Endodermal cell (in vitro differentiated cells): ENCODE data around the gene ANKDD1B. TPM values are rescaled to one million over a fixed set of nuclear protein-coding genes. Genes with fewer than 3 reads are reported as not detected.

ENCODE experiments used
- DNase-seq: peaks from one replicate; pipeline ENCODE4 v3.0.0-alpha.2; 2017
- H3K27ac ChIP-seq: 2 replicates; pipeline ENCODE4 v1.5.1; 2013; ENCODE audit warnings: mild to moderate bottlenecking, low read depth, low read length, moderate library complexity
- H3K27me3 ChIP-seq: 2 replicates; pipeline ENCODE4 v1.6.1; 2013; ENCODE audit warnings: mild to moderate bottlenecking, low read length, moderate library complexity; ENCODE audit not compliant: insufficient read depth, control insufficient read depth, poor library complexity, severe bottlenecking
- H3K36me3 ChIP-seq: 2 replicates; pipeline ENCODE4 v1.7.0; 2013; ENCODE audit warnings: mild to moderate bottlenecking, low read length, moderate library complexity; ENCODE audit not compliant: control insufficient read depth, insufficient read depth
- H3K4me1 ChIP-seq: one replicate; pipeline ENCODE4 v1.7.0; 2013; ENCODE audit warnings: low read length; ENCODE audit not compliant: control insufficient read depth, insufficient read depth
- H3K4me3 ChIP-seq: 2 replicates; pipeline ENCODE4 v1.5.1; 2013; ENCODE audit warnings: mild to moderate bottlenecking, low read length, moderate library complexity
- H3K9ac ChIP-seq: 2 replicates; pipeline ENCODE4 v1.6.1; 2013; ENCODE audit warnings: mild to moderate bottlenecking, low read length, moderate library complexity; ENCODE audit not compliant: poor library complexity, severe bottlenecking; ENCODE audit errors: extremely low read depth
- H3K9me3 ChIP-seq: 2 replicates; pipeline ENCODE4 v1.6.1; 2013; ENCODE audit warnings: mild to moderate bottlenecking, low read length, moderate library complexity; ENCODE audit not compliant: control insufficient read depth
- H3K27ac Mint-ChIP-seq: 2 replicates; pipeline ENCODE4 v1.8.0; 2020; ENCODE audit warnings: mixed read lengths
- H3K27me3 Mint-ChIP-seq: 2 replicates; pipeline ENCODE4 v1.8.0; 2021; ENCODE audit warnings: mild to moderate bottlenecking, mixed read lengths; ENCODE audit not compliant: insufficient read depth
- H3K36me3 Mint-ChIP-seq: 2 replicates; pipeline ENCODE4 v1.8.0; 2020; ENCODE audit warnings: low read depth, mixed read lengths
- H3K4me1 Mint-ChIP-seq: 2 replicates; pipeline ENCODE4 v1.8.0; 2020; ENCODE audit warnings: mixed read lengths
- H3K4me3 Mint-ChIP-seq: 2 replicates; pipeline ENCODE4 v1.8.0; 2020; ENCODE audit warnings: mild to moderate bottlenecking, moderate library complexity, mixed read lengths
- H3K9me3 Mint-ChIP-seq: 2 replicates; pipeline ENCODE4 v1.8.0; 2020; ENCODE audit warnings: mild to moderate bottlenecking, mixed read lengths
- WGBS, 2 experiments: methylation state at CpG; one replicate each; pipeline versions ENCODE4 v1.1.5 to v1.1.7; 2013; ENCODE audit warnings: missing lambda C conversion rate in 2 of 2, mixed read lengths in 1 of 2; ENCODE audit not compliant: insufficient coverage in 1 of 2, insufficient read length in 1 of 2; 5-methylcytosine and 5-hydroxymethylcytosine counted together
- total RNA-seq, 2 donors: library from RNA; stranded (reverse); fragmentation: NEBNext Ultra II Directional in 1 of 2; extraction: Animal tissue kit (Norgen Biotek cat#: 25700) in 1 of 2; gene quantifications; 2 replicates in 1 of 2; 3 replicates in 1 of 2; pipeline ENCODE4 v1.2.1, GENCODE V29; 2021
- TF ChIP-seq, protein P1 (sequence below): fragments of 200-600 bp; sonication (generic); conservative IDR thresholded peaks from 2 replicates; pipeline ENCODE4 v1.5.0; 2021; ENCODE audit warnings: antibody characterized with exemption, mild to moderate bottlenecking

ANKDD1B gene
- total RNA-seq, 2 donors from 2014 or later, result 4.6 to 8.6 TPM

DNA sequence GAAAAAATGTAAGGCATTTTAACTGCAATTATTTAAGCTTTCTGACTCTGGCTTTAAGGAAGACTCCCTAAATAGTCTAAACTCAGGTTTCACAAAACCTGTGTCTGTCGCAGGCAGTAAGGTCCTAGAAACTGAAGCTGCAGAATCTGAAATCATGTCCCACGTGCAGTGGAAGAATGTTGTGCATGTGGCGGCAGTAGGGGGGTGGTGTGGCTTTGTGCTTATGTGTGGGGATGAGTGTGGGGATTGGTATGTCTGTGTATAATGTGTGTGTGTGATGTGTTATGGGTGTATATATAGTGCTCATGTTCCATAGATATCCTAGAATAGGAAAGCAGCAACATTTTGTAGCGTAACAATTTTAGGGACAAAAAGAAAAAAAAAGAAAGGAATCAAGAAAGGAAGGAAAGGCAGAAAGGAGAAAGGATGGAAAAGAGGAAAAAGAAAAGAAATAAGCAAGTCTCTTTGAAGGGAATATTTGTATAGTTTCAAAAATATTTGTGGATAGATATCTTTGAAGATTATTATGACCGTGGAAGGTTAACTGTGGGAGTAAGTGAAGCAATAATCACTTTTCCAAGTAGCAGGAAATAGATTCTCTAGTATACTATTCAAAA, 6.6 kb downstream of the ANKDD1B start:
- Mint-ChIP-seq H3K4me1 (peaks cover 29% of the 10 kb centered on the region), H3K36me3 (peaks cover 10% of the 10 kb centered on the region)

DNA sequence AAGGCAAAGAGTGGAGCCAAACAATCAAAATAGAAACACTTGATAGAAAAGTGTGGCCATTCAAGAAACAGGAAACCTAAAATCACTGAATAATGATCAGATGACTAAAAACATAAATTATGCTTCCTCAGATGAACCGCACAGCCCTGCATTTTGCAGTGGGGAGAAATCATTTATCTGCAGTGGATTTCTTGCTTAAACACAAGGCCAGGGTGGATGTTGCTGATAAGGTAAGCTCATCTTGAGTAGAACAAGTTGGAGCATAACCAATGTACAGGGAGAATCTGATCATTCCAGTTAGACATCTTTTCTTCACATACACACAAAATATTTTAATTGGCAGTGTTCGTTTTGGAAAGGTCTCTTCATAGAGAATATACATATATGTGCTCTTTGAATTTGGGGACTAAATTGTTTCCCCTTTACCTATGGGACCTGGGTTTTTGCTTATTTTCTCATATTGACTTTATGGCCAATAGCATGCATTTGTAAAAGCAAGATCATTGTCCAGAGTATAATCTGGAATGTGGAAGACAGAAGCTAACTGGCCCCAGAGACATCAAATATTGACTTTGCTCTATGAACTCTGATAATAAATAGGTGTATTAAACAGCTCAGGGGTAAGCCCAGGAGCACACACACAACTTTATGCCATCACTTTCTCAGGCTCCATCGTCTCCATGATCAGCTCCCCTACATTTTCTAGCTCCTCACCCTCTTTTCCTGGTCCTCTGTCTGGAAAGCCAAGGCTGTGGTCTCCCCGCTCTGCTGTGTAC, 9.1 kb downstream of the ANKDD1B start:
- H3K4me1 Mint-ChIP-seq, result peaks cover 37% of the 10 kb centered on the region
- H3K27ac ChIP-seq, result no peak overlapping the region

More for the DNA sequence above, 6.6 kb downstream of the ANKDD1B start:
- Mint-ChIP-seq H3K27ac (no peak overlapping the region), H3K27me3 (peaks cover 8% of the 10 kb centered on the region), H3K9me3 (no peaks in the 10 kb centered on the region), H3K4me3 (no peak overlapping the region)
- no peaks in the 10 kb centered on the region for H3K36me3 ChIP-seq
- DNase-seq, result no peak
- no peak overlapping the region for H3K4me3 ChIP-seq
- WGBS, 2 experiments, result 75 to 88% methylated on average over 4 to 5 of the region's 5 CpGs
- no peak overlapping the region for H3K27ac ChIP-seq
- H3K9ac ChIP-seq, result no peak overlapping the region
- H3K4me1 ChIP-seq, result peaks cover 7% of the 10 kb centered on the region
- no peaks in the 10 kb centered on the region for H3K27me3 ChIP-seq
- H3K9me3 ChIP-seq, result no peaks in the 10 kb centered on the region
- TF ChIP-seq, protein P1, sequence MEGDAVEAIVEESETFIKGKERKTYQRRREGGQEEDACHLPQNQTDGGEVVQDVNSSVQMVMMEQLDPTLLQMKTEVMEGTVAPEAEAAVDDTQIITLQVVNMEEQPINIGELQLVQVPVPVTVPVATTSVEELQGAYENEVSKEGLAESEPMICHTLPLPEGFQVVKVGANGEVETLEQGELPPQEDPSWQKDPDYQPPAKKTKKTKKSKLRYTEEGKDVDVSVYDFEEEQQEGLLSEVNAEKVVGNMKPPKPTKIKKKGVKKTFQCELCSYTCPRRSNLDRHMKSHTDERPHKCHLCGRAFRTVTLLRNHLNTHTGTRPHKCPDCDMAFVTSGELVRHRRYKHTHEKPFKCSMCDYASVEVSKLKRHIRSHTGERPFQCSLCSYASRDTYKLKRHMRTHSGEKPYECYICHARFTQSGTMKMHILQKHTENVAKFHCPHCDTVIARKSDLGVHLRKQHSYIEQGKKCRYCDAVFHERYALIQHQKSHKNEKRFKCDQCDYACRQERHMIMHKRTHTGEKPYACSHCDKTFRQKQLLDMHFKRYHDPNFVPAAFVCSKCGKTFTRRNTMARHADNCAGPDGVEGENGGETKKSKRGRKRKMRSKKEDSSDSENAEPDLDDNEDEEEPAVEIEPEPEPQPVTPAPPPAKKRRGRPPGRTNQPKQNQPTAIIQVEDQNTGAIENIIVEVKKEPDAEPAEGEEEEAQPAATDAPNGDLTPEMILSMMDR, result no peak

DNA sequence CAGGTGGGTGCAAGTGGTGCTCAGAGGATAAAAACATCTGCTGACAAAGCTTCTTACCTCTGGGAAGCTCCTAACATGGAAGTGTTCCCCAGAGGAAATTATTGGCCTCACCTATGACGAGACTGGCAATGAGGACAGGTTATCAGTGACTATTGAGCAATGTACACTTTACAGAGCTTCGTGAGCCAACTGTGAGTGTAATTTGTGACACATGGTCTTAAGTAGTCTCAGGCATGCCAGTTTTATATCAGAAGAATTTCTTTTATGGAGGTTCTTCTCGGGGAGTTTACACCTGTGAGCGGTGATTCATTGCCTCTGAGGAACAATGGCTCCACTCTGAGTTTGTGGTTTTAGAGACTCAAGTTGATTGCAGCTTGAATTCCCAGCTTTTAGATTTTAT, 11.3 kb downstream of the ANKDD1B start:
- Histone ChIP-seq H3K36me3 (no peaks in the 10 kb centered on the region), H3K4me1 (no peaks in the 10 kb centered on the region), H3K9me3 (no peaks in the 10 kb centered on the region), H3K27me3 (no peaks in the 10 kb centered on the region), H3K9ac (no peak overlapping the region), H3K4me3 (no peak overlapping the region), H3K27ac (no peak overlapping the region)
- peaks cover 14% of the 10 kb centered on the region for H3K36me3 Mint-ChIP-seq
- 91% methylated on average over 2 to 4 of the region's 4 CpGs for WGBS, 2 experiments
- peaks cover 5% of the 10 kb centered on the region for H3K27me3 Mint-ChIP-seq
- H3K9me3 Mint-ChIP-seq, result no peaks in the 10 kb centered on the region
- DNase-seq, result no peak
- no peak overlapping the region for H3K4me3 Mint-ChIP-seq
- TF ChIP-seq, protein P1, result no peak
- H3K4me1 Mint-ChIP-seq, result peaks cover 20% of the 10 kb centered on the region
- no peak overlapping the region for H3K27ac Mint-ChIP-seq

More for the DNA sequence above, 9.1 kb downstream of the ANKDD1B start:
- Mint-ChIP-seq H3K27me3 (peaks cover 4% of the 10 kb centered on the region), H3K36me3 (peaks cover 10% of the 10 kb centered on the region), H3K4me3 (no peak overlapping the region), H3K27ac (no peak overlapping the region), H3K9me3 (no peaks in the 10 kb centered on the region)
- no peak for DNase-seq
- TF ChIP-seq, protein P1, result no peak
- no peak overlapping the region for H3K4me3 ChIP-seq
- no peaks in the 10 kb centered on the region for H3K36me3 ChIP-seq
- H3K27me3 ChIP-seq, result no peaks in the 10 kb centered on the region
- 62 to 65% methylated on average over 2 to 4 of the region's 4 CpGs for WGBS, 2 experiments
- H3K9me3 ChIP-seq, result no peaks in the 10 kb centered on the region
- peaks cover 2% of the 10 kb centered on the region for H3K4me1 ChIP-seq
- H3K9ac ChIP-seq, result no peak overlapping the region
